GM20000 (cell line): ENCODE results near the gene BOLA3.
"Not testable (repeated sequence)": the region's sequence is repeated elsewhere in the genome, so short reads cannot be mapped to it uniquely, and the experiment has no call there.

Experiments
- DNase-seq: peaks from one replicate; pipeline ENCODE4 v3.0.0; 2012; ENCODE audit warnings: low spot score
- CTCF ChIP-seq: IDR thresholded peaks from 2 replicates; pipeline ENCODE4 v1.5.1; 2012; ENCODE audit warnings: mild to moderate bottlenecking, control low read depth; ENCODE audit errors: extremely low read depth, missing control alignments

The BOLA3 gene

DNA sequence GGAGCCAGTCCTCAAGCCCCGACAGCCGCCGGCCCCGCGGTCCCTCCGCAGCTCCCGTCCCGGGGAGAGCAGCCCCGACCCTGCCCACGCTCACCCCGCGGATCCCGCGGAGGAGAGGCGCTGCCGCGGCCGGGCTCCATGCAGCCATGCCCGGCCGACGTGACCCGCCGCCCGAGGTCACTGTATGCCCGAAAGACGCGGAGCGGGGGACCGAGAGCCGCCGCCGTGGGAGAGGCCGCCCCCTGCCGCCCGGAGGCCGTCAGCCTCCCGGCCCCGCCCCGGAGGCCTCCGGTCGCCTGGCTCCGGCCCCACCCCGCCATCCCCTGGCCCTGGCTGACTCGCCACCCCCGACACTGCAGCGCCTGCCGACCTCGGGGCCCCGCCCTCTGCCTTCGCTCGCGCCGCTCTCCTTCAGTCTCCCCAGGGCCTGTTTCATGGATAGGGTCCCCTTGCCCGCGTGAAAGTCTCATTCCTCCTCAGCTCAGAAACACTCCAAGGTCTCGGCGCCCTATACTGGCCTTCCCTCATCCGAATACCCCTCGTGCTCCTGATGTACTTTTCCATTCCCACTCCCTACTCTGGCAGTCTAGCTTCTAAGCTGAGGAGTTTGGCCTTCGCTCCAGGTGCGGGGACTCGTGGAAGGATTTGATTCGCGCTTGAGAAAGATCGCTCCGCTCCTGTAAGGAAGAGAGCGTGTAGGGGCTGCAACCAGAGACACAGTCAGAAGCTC, at the start of gene BOLA3:
Gene BOLA3, minus strand, starts transcription at position 186 of the 730 bp plus-strand sequence. Its CDS starts 38 bp downstream, at position 148.
- DNase-seq: peak; percentile 99
- peak; percentile 85 for TF ChIP-seq CTCF

GRCh38 chr2:74197049-74197448, 49.3 kb upstream of the BOLA3 start:
- TF ChIP-seq CTCF: no peak
- no peak for DNase-seq

DNA sequence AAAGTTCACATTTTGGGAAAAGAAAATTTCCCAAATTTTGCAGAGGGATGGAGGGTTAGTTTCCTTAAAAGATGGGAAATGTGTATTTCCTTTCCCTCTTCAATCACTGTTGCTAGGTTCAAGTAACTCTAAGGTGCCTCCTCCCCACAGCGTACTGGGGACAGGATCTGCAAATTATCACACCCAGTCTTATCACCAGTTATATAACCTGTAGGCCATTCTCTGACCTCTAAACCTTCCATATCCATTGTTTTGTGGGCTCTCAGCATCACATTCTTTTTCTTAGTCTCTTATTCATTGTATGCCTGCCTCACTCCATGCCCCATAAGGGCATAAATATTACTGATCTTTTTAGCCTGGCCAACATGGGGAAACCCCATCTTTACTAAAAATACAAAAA, 47.1 kb upstream of the BOLA3 start:
- DNase-seq: no peak
- TF ChIP-seq CTCF: no peak

DNA sequence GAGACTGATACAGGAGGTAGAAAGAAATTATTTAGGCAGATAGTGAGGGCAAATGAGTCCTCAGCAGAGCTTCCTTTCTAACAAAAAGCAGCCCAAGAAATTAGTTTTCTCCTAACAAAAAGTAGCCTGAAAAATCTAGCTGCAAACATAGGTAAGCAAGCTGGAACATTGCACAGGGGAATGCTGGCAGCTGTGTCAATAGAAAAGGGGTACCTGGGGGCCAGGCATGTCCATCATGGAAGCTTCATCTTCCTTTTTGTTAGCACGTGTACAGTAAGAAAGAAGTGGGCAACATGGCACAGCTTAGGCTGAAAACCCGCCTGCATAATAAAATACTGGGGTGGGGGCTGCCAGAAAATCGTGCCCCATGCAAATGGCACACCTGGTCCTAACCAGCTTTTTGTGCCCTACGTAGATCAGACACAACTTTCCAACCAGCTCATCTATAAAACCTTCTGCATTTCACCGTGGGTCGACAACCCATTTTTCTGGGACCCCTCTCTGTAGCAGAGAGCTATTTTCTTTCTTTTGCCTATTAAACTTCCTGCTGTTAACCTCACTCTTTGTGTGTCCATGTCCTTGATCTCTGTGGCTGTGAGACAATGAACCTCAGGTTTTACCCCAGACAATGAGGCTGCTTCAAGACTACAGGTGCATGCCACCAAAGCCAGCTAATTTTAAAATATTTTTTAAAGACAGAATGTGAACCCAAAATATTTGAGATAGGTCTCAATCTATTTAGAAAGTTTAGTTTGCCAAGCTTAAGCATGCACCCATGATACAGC, 44.1 kb upstream of the BOLA3 start:
- DNase-seq: no peak
- no peak for TF ChIP-seq CTCF

DNA sequence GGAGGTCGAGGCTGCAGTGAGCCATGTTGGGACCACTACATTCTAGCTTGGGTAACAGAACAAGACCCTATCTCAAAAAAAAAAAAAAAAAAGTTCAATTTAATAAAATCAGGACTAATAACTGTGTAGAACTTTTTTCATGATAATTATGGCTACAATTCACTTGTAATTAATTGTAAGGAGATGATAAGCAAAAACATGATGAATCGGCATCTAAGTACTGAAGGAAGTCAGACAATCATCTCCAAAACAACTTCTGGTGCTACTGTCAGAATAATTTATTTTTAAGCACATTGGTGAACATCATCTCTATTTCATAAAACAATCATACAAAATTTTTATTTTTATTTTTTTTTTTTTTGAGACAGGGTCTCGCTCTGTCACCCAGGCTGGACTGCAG, 41.0 kb upstream of the BOLA3 start:
- no peak for TF ChIP-seq CTCF
- DNase-seq: no peak

GRCh38 chr2:74188018-74188601, 40.4 kb upstream of the BOLA3 start:
- no peak for TF ChIP-seq CTCF
- no peak for DNase-seq

DNA sequence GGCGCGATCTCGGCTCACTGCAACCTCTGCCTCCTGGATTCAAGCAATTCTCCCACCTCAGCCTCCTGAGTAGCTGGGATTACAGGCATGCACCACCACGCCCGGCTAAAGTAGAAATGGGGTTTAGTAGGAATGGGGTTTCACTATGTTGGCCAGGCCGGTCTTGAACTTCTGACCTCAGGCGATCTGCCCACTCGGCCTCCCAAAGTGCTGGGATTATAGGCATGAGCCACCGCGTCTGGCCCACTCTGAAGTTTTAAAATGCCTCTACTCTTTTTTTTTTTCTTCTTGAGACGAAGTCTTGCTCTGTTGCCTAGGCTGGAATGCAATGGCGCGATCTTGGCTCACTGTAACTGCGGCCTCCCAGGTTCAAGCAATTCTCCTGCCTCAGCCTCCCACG, 39.0 kb upstream of the BOLA3 start:
- not testable (repeated sequence) for DNase-seq
